GM18861 (cell line): Measurements from ENCODE around the gene TRIM9.

ENCODE experiments used
- ATAC-seq: cut with Tn5 transposase; IDR thresholded peaks from one replicate; pipeline ENCODE4 v1.9.1; 2021; ENCODE audit not compliant: unreplicated experiment

The TRIM9 gene

GRCh38 chr14:51093371-51094281 is 1.3 kb downstream of the TRIM9 start:
- no peak for ATAC-seq

GRCh38 chr14:51092965-51093364 is 1.9 kb downstream of the TRIM9 start:
- ATAC-seq = no peak

DNA sequence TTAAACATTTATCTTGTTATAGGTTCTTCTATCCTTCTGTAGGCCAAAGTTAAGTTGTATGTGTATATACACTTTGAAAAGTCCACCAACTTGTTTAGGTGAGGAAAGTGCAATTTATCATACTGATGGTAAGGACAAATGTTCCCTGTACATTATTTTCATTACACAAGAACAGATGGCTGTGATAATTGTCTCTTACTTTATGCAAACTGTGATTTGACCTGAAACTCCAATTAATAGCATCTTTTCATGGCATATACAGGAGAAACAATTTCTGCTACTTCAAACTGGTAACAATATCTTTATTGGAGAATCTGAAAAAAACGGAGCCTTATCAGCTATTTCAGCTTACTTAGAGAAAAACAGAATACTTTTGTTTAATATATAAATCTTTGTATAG is 5.6 kb downstream of the TRIM9 start:
- no peak for ATAC-seq

DNA sequence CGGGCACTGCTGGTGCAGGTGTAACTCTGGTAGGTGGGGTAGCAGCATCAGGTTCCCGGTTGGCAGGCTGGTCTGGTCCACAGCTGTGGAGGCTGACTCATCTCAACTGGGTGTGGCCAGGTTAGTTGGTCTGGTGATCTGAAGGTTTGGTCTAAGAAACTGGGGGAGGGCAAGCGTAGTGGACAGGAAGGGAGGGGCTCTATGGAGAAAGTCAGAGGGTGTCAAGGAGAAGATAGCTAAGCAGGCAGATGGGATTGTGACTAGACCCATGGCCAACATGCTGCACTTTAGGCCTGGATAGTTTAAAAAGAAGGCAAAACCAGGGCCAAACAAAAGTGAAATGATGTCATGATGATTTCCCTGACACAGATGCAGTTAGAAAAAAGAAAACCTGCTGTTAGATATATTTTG is 7.9 kb downstream of the TRIM9 start:
- ATAC-seq = no peak

DNA sequence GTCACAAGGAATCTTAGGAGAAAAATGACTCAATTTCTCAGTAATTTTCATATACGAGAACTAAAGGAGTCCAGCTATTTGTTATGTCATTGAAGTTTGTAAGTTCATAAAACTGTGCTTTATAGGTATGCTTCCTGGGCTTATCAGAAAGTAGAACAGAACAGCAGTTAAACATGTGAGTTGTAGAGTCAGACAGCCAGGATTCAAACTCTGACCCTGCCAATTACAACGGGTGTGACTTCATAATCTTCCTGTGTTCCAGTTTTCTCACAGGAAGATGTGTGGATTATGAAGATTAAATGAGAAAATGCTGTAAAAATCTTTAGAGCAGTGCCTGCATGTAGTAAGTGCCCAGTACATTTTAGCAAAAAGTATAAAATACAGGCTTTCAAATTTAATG is 8.9 kb downstream of the TRIM9 start:
- no peak for ATAC-seq

DNA sequence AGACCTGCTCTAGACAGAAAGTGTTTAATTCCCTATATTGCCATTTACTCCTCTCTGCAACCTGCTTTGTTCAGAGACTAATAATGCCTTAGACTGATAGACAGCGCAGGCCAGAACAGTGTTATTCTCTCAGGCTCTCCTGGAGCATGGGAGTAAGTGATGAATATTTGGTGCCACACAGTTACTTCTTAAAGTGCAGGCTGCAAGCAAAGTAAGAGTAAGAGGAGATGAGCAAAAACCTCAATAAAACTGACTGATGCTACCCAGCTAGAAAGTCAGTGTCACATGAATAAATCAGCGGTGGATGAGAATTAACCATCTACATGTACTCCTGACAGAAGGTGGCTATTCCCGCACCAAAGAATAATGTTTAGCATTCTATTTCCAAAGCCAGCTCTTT is 9.9 kb downstream of the TRIM9 start:
- ATAC-seq = no peak

GRCh38 chr14:51084507-51084906 is 10.4 kb downstream of the TRIM9 start:
- no peak for ATAC-seq

- no peak for ATAC-seq
Measured at GRCh38 chr14:51082349-51082748, 12.6 kb downstream of the TRIM9 start.

- no peak for ATAC-seq
Measured at GRCh38 chr14:51081712-51082111, 13.2 kb downstream of the TRIM9 start.

GRCh38 chr14:51081209-51081608 is 13.7 kb downstream of the TRIM9 start:
- no peak for ATAC-seq

DNA sequence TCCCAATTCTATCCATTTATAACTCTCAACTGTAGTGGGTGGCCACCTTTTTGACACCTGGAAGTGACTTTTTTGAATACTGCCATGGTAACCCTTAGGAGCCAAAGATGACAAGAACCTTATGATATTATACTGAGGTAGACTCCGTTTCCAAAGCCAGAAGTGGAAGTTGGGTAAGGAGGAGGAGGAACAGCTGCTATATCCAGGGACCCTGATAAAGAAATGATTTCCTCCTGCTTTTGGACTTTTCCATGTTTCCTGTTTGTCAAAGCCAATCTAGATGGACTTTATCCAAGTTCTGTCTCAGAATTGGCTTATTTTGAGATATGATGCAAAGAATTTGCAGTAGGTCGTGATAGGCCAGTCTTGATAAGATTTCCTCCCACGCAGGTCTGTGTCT is 14.3 kb downstream of the TRIM9 start:
- no peak for ATAC-seq

- ATAC-seq = no peak
Measured at GRCh38 chr14:51079489-51079888, 15.4 kb downstream of the TRIM9 start.

DNA sequence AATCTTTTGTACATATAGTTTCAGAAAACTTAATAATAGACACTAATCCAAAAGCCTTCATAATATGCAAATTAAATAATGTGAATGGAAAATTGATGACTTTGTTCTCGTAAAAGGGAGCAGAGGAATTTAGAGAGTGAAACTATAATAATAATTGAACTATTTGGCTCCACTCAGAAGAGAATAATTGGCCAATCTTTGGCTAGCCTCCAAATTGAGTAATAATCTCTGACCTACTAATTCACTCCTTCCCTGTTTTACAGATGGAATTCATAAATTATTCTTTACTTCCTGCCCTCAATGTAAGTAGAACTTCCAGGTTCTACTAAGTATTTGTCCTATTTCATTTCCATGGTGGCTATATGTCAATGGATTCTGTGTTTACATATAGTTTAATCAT is 15.8 kb downstream of the TRIM9 start:
- no peak for ATAC-seq

- ATAC-seq = no peak
Measured at GRCh38 chr14:51074701-51075385, 20.1 kb downstream of the TRIM9 start.

- ATAC-seq = no peak
Measured at GRCh38 chr14:51073731-51074130, 21.2 kb downstream of the TRIM9 start.

GRCh38 chr14:51072976-51073375 is 21.9 kb downstream of the TRIM9 start:
- no peak for ATAC-seq

- ATAC-seq = no peak
Measured at GRCh38 chr14:51071857-51072256, 23.0 kb downstream of the TRIM9 start.

- ATAC-seq = no peak
Measured at GRCh38 chr14:51070726-51071125, 24.2 kb downstream of the TRIM9 start.

DNA sequence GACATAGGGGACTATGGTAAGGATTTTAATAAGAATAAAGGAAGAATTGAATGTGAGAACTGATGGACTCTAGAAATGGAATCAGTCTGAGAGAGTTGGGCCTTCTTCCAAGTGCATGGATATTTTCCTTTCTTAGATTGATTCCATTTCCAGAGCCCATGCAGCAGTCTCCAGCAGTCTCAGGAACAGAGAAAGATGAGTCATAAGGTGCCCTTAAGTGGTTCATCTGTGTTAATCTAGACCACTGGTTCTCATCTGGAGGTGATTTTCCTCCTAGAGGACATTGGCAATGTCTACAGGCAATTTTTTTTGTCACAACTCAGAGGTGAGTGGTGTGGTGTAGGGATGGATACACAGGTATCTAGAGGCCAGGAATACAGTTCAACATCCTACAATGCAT is 25.9 kb downstream of the TRIM9 start:
- no peak for ATAC-seq

DNA sequence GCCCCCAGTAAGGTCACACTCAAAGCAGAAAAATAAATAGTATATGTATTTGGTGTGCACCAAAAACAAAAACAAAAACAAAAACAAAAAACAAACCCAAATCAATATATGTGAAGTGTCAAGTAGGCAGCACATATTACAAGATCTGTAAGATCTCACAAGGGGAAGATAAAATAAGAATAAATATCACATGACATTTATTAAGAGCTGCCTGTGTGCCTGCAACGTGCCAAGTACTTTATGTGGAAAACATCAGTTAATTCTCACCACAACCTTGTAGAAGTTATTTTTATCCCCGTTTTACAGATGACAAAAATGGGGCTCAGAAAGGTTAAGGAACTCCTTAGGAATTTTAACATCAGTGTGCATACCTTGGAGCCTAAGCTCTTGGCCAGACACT is 26.6 kb downstream of the TRIM9 start:
- no peak for ATAC-seq

GRCh38 chr14:51067295-51067694 is 27.6 kb downstream of the TRIM9 start:
- no peak for ATAC-seq

GRCh38 chr14:51066576-51066975 is 28.3 kb downstream of the TRIM9 start:
- no peak for ATAC-seq
